HG03103 (cell line): ENCODE results near the gene OVAAL.

Experiments
- ATAC-seq: cut with Tn5 transposase; IDR thresholded peaks from one replicate; pipeline ENCODE4 v1.9.1; 2021; ENCODE audit warnings: low read depth; ENCODE audit not compliant: unreplicated experiment

OVAAL gene

GRCh38 chr1:180603223-180603849 is 44.6 kb downstream of the OVAAL start:
- ATAC-seq, result no peak

GRCh38 chr1:180603850-180604226 is 45.1 kb downstream of the OVAAL start:
- ATAC-seq, result no peak

GRCh38 chr1:180606155-180606554 is 47.4 kb downstream of the OVAAL start:
- ATAC-seq, result no peak

GRCh38 chr1:180609643-180610555 is 51.1 kb downstream of the OVAAL start:
- no peak for ATAC-seq

GRCh38 chr1:180610556-180611015 is 51.8 kb downstream of the OVAAL start:
- ATAC-seq, result no peak

GRCh38 chr1:180611016-180611930 is 52.5 kb downstream of the OVAAL start:
- no peak for ATAC-seq

GRCh38 chr1:180612632-180613031 is 53.9 kb downstream of the OVAAL start:
- ATAC-seq, result no peak

GRCh38 chr1:180614730-180615129 is 56.0 kb downstream of the OVAAL start:
- no peak for ATAC-seq

GRCh38 chr1:180615493-180616290 is 56.9 kb downstream of the OVAAL start:
- no peak for ATAC-seq
